ENCODE data around the gene INTS1.

INTS1 gene

GRCh38 chr7:1508277-1508758, 4.1 kb upstream of the INTS1 start:
- Histone ChIP-seq H3K27ac (ENCODE audit: low read depth, low read length) (no peak overlapping the region), H2BK15ac (replicated peaks; ENCODE audit: low read depth) (no peak overlapping the region), H3K79me2 (ENCODE audit: control insufficient read depth, insufficient read depth, low read length) (peaks cover 7% of the 10 kb centered on the region), H3K9ac (ENCODE audit: low read length) (no peak overlapping the region), H3K23ac (ENCODE audit: low read length) (no peak overlapping the region), H3K4ac (ENCODE audit: low read depth, low read length) (no peak overlapping the region), H3K4me3 (ENCODE audit: low read length) (no peak overlapping the region), H2AK5ac (ENCODE audit: low read length) (no peak overlapping the region), H2BK120ac (ENCODE audit: low read depth, low read length) (no peak overlapping the region), H3K18ac (ENCODE audit: low read length) (no peak overlapping the region), H4K5ac (ENCODE audit: low read length) (no peak overlapping the region), H3K36me3 (ENCODE audit: control insufficient read depth, insufficient read depth, low read length) (no peaks in the 10 kb centered on the region), H3K27me3 (ENCODE audit: insufficient read depth, low read length, poor library complexity) (no peaks in the 10 kb centered on the region), H3K4me1 (ENCODE audit: control insufficient read depth, low read depth, low read length) (peaks cover 1% of the 10 kb centered on the region), H2BK5ac (ENCODE audit: low read length) (no peak overlapping the region), H4K8ac (ENCODE audit: low read depth, low read length) (no peak overlapping the region), H3K56ac (ENCODE audit: low read length) (no peak overlapping the region), H3K79me1 (ENCODE audit: low read length) (peaks cover 3% of the 10 kb centered on the region), H3K4me2 (ENCODE audit: low read length) (no peak overlapping the region)
- no peak for DNase-seq
- no CpG with 5 or more reads among the region's 10 CpGs for WGBS (ENCODE audit: extremely low coverage, insufficient coverage, low lambda C conversion rate)

GRCh38 chr7:1505731-1506550, 1.8 kb upstream of the INTS1 start:
- Histone ChIP-seq H3K9ac (ENCODE audit: low read length) (no peak overlapping the region), H3K56ac (ENCODE audit: low read length) (peak overlapping the region; percentile 34), H3K23ac (ENCODE audit: low read length) (no peak overlapping the region), H3K4me3 (ENCODE audit: low read length) (no peak overlapping the region), H3K36me3 (ENCODE audit: control insufficient read depth, insufficient read depth, low read length) (peaks cover 2% of the 10 kb centered on the region), H2BK15ac (replicated peaks; ENCODE audit: low read depth) (no peak overlapping the region), H2BK120ac (ENCODE audit: low read depth, low read length) (no peak overlapping the region), H3K27ac (ENCODE audit: low read depth, low read length) (no peak overlapping the region), H3K79me2 (ENCODE audit: control insufficient read depth, insufficient read depth, low read length) (peaks cover 25% of the 10 kb centered on the region), H3K18ac (ENCODE audit: low read length) (no peak overlapping the region), H3K4ac (ENCODE audit: low read depth, low read length) (no peak overlapping the region), H2BK5ac (ENCODE audit: low read length) (no peak overlapping the region), H3K4me1 (ENCODE audit: control insufficient read depth, low read depth, low read length) (peaks cover 3% of the 10 kb centered on the region), H2AK5ac (ENCODE audit: low read length) (no peak overlapping the region), H4K8ac (ENCODE audit: low read depth, low read length) (no peak overlapping the region), H3K79me1 (ENCODE audit: low read length) (peaks cover 14% of the 10 kb centered on the region), H4K5ac (ENCODE audit: low read length) (no peak overlapping the region), H3K27me3 (ENCODE audit: insufficient read depth, low read length, poor library complexity) (no peaks in the 10 kb centered on the region), H3K4me2 (ENCODE audit: low read length) (no peak overlapping the region)
- no CpG with 5 or more reads among the region's 35 CpGs for whole genome bisulfite sequencing (ENCODE audit: extremely low coverage, insufficient coverage, low lambda C conversion rate)
- DNase-seq: peak; percentile 16

- Histone ChIP-seq H2BK15ac (replicated peaks; ENCODE audit: low read depth) (no peak overlapping the region), H3K23ac (ENCODE audit: low read length) (no peak overlapping the region), H4K5ac (ENCODE audit: low read length) (no peak overlapping the region), H2BK120ac (ENCODE audit: low read depth, low read length) (no peak overlapping the region), H3K4me2 (ENCODE audit: low read length) (peak overlapping the region; percentile 65), H2AK5ac (ENCODE audit: low read length) (no peak overlapping the region), H3K79me1 (ENCODE audit: low read length) (peaks cover 14% of the 10 kb centered on the region), H3K36me3 (ENCODE audit: control insufficient read depth, insufficient read depth, low read length) (peaks cover 4% of the 10 kb centered on the region), H3K4me1 (ENCODE audit: control insufficient read depth, low read depth, low read length) (peaks cover 3% of the 10 kb centered on the region), H2BK5ac (ENCODE audit: low read length) (no peak overlapping the region), H3K9ac (ENCODE audit: low read length) (peak overlapping the region; percentile 91), H3K56ac (ENCODE audit: low read length) (peak overlapping the region; percentile 91), H3K79me2 (ENCODE audit: control insufficient read depth, insufficient read depth, low read length) (peaks cover 25% of the 10 kb centered on the region), H3K4me3 (ENCODE audit: low read length) (peak overlapping the region; percentile 95), H3K27ac (ENCODE audit: low read depth, low read length) (no peak overlapping the region), H3K18ac (ENCODE audit: low read length) (no peak overlapping the region), H4K8ac (ENCODE audit: low read depth, low read length) (no peak overlapping the region), H3K27me3 (ENCODE audit: insufficient read depth, low read length, poor library complexity) (no peaks in the 10 kb centered on the region), H3K4ac (ENCODE audit: low read depth, low read length) (no peak overlapping the region)
- no CpG with 5 or more reads among the region's 24 CpGs for WGBS (ENCODE audit: extremely low coverage, insufficient coverage, low lambda C conversion rate)
- DNase-seq: no peak
Measured at GRCh38 chr7:1503390-1503789, 799 bp downstream of the INTS1 start.

GRCh38 chr7:1502845-1503244, 1.3 kb downstream of the INTS1 start:
- Histone ChIP-seq H3K18ac (ENCODE audit: low read length) (no peak overlapping the region), H3K4ac (ENCODE audit: low read depth, low read length) (no peak overlapping the region), H3K56ac (ENCODE audit: low read length) (peak overlapping the region; percentile 34), H3K27me3 (ENCODE audit: insufficient read depth, low read length, poor library complexity) (no peaks in the 10 kb centered on the region), H3K23ac (ENCODE audit: low read length) (no peak overlapping the region), H3K4me2 (ENCODE audit: low read length) (peak overlapping the region; percentile 65), H3K4me3 (ENCODE audit: low read length) (no peak overlapping the region), H4K5ac (ENCODE audit: low read length) (no peak overlapping the region), H3K79me1 (ENCODE audit: low read length) (peaks cover 14% of the 10 kb centered on the region), H3K36me3 (ENCODE audit: control insufficient read depth, insufficient read depth, low read length) (peaks cover 4% of the 10 kb centered on the region), H2BK120ac (ENCODE audit: low read depth, low read length) (no peak overlapping the region), H2BK5ac (ENCODE audit: low read length) (no peak overlapping the region), H3K4me1 (ENCODE audit: control insufficient read depth, low read depth, low read length) (peaks cover 3% of the 10 kb centered on the region), H3K79me2 (ENCODE audit: control insufficient read depth, insufficient read depth, low read length) (peaks cover 25% of the 10 kb centered on the region), H3K27ac (ENCODE audit: low read depth, low read length) (no peak overlapping the region), H4K8ac (ENCODE audit: low read depth, low read length) (no peak overlapping the region), H2BK15ac (replicated peaks; ENCODE audit: low read depth) (no peak overlapping the region), H3K9ac (ENCODE audit: low read length) (no peak overlapping the region), H2AK5ac (ENCODE audit: low read length) (no peak overlapping the region)
- WGBS (ENCODE audit: extremely low coverage, insufficient coverage, low lambda C conversion rate): no CpG with 5 or more reads among the region's 20 CpGs
- DNase-seq: no peak

- H3K79me2 ChIP-seq (ENCODE audit: control insufficient read depth, insufficient read depth, low read length): peaks cover 25% of the 10 kb centered on the region
- peaks cover 4% of the 10 kb centered on the region for H3K36me3 ChIP-seq (ENCODE audit: control insufficient read depth, insufficient read depth, low read length)
- H3K27me3 ChIP-seq (ENCODE audit: insufficient read depth, low read length, poor library complexity): no peaks in the 10 kb centered on the region
- H2AK5ac ChIP-seq (ENCODE audit: low read length): no peak overlapping the region
- H3K4me1 ChIP-seq (ENCODE audit: control insufficient read depth, low read depth, low read length): peaks cover 2% of the 10 kb centered on the region
- no peak overlapping the region for H3K27ac ChIP-seq (ENCODE audit: low read depth, low read length)
- no peak overlapping the region for H4K8ac ChIP-seq (ENCODE audit: low read depth, low read length)
- H2BK5ac ChIP-seq (ENCODE audit: low read length): no peak overlapping the region
- no CpG with 5 or more reads among the region's 21 CpGs for WGBS (ENCODE audit: extremely low coverage, insufficient coverage, low lambda C conversion rate)
- H3K23ac ChIP-seq (ENCODE audit: low read length): no peak overlapping the region
- H3K56ac ChIP-seq (ENCODE audit: low read length): no peak overlapping the region
- no peak overlapping the region for H3K4ac ChIP-seq (ENCODE audit: low read depth, low read length)
- no peak overlapping the region for H3K18ac ChIP-seq (ENCODE audit: low read length)
- H2BK120ac ChIP-seq (ENCODE audit: low read depth, low read length): no peak overlapping the region
- peaks cover 14% of the 10 kb centered on the region for H3K79me1 ChIP-seq (ENCODE audit: low read length)
- no peak overlapping the region for H3K4me3 ChIP-seq (ENCODE audit: low read length)
- no peak overlapping the region for H4K5ac ChIP-seq (ENCODE audit: low read length)
- no peak overlapping the region for H3K9ac ChIP-seq (ENCODE audit: low read length)
- DNase-seq: no peak
- H3K4me2 ChIP-seq (ENCODE audit: low read length): no peak overlapping the region
- H2BK15ac ChIP-seq (replicated peaks; ENCODE audit: low read depth): no peak overlapping the region
Measured at GRCh38 chr7:1501487-1502270, 2.5 kb downstream of the INTS1 start.
